Measurements from ENCODE around the gene TRIM46. TPM values are rescaled to one million over a fixed set of nuclear protein-coding genes. Genes with fewer than 3 reads are reported as not detected.
A peak's percentile ranks its signal among the peaks of the same experiment; 100 is the strongest.
"Not testable (repeated sequence)": the region's sequence is repeated elsewhere in the genome, so short reads cannot be mapped to it uniquely, and the experiment has no call there.

The TRIM46 gene
- total and polyA plus RNA-seq, 10 donors = 0.35 to 3.6 (median 1.2) TPM

DNA sequence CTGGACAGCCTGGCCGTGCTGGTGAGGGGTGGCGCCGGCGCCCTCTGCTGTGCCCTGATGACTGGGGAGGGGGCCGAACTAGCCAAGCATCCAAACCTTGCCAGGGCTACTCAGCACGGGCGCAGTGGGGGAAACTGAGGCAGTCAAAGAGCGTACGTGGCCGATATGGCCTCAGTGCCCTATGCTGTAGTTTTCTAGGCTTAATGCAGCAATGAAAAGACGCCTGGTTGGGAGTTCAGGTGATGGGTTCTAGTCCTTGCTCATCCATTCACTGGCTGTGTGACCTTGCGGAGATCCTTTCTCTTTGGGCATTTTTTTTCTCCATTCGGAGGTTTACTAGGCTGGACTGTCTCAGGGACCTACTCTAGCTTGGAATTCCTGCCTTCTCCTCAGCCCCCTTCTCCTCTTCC is 35.7 kb downstream of the TRIM46 start:
- peak in 1 of 3 donors; percentile 75 for TF ChIP-seq POLR2AphosphoS5 (IDR thresholded peaks at IDR 0.05)
- TF ChIP-seq, protein P1, sequence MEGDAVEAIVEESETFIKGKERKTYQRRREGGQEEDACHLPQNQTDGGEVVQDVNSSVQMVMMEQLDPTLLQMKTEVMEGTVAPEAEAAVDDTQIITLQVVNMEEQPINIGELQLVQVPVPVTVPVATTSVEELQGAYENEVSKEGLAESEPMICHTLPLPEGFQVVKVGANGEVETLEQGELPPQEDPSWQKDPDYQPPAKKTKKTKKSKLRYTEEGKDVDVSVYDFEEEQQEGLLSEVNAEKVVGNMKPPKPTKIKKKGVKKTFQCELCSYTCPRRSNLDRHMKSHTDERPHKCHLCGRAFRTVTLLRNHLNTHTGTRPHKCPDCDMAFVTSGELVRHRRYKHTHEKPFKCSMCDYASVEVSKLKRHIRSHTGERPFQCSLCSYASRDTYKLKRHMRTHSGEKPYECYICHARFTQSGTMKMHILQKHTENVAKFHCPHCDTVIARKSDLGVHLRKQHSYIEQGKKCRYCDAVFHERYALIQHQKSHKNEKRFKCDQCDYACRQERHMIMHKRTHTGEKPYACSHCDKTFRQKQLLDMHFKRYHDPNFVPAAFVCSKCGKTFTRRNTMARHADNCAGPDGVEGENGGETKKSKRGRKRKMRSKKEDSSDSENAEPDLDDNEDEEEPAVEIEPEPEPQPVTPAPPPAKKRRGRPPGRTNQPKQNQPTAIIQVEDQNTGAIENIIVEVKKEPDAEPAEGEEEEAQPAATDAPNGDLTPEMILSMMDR (IDR thresholded peaks at IDR 0.05 in 8 of 11, conservative IDR thresholded peaks at IDR 0.05 in 3 of 11) = no peak
- no peak for TF ChIP-seq POLR2A (IDR thresholded peaks at IDR 0.05)
- Histone ChIP-seq H3K36me3 (peaks cover 0 to 27% (median 0%) of the 10 kb centered on the region in 6 donors), H3K4me1 (peaks cover 20 to 54% (median 36%) of the 10 kb centered on the region in 6 donors), H3K27ac (peak overlapping the region; percentile 91 to 100 (median 99)), H3K4me3 (peak overlapping the region; percentile 70 to 97 (median 88)), H3K27me3 (replicated peaks in 1 of 7) (no peaks in the 10 kb centered on the region), H3K9me3 (no peaks in the 10 kb centered on the region)
- intact Hi-C loops (cut with DNase I; ENCODE audit: low total_unique reads) = no loop called here
- WGBS, 5 donors = 2 to 5% (median 4%) methylated on average over 11 to 13 of the region's 13 CpGs
- no peak for DNase-seq

DNA sequence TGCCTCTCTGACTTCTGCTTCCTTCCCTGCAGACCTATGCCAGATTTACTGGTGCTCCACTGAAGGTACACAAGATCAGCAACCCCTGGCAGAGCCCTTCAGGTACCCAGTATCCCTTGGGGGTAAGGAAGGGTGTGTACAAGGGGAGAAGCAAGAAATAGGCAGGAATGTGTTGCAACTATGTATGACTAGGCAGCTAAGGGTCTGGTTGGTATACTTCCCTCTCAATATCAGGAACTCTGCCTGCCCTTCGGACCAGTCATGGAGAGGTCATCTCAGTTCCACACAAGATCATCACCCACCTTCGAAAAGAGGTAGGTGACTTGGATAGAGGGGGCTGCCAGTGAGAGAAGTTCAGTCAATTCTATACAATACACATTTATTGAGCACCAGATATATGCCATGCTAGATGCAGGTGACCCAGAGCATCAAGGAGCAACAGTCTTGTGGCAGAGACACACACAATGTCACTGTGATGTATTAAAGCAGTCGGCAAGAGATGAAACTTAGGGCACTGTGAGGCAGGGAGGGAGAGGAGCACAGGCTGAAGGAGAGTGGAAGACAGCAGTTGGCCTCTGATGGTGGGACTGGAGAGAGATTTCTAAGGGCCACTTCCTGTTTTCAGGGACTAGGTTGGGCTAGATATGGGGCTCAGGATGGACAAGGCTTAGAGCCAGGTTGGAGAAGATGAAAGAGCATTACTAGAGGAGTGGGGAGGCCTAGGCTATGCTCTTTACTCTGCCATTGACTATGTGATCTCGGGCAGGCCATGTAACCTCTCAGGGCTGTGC is 36.9 kb downstream of the TRIM46 start:
- H3K27ac ChIP-seq = peak overlapping the region in 7 of 8 donors; percentile 96 to 100 (median 99)
- peaks cover 0 to 38% (median 0%) of the 10 kb centered on the region in 6 donors for H3K36me3 ChIP-seq
- peak overlapping the region in 4 of 8 donors; percentile 7 to 93 (median 23) for H3K4me3 ChIP-seq
- H3K9me3 ChIP-seq = no peaks in the 10 kb centered on the region
- 55 to 84% (median 81%) methylated on average over 4 of the region's 4 CpGs for WGBS, 5 donors
- intact Hi-C loops (cut with DNase I; ENCODE audit: low total_unique reads) = no loop called here
- peaks cover 20 to 60% (median 36%) of the 10 kb centered on the region in 6 donors for H3K4me1 ChIP-seq
- peak; percentile 39 for DNase-seq
- no peaks in the 10 kb centered on the region for H3K27me3 ChIP-seq (replicated peaks in 1 of 7)
- TF ChIP-seq, protein P1 (IDR thresholded peaks at IDR 0.05 in 8 of 11, conservative IDR thresholded peaks at IDR 0.05 in 3 of 11) = no peak
- TF ChIP-seq POLR2A (IDR thresholded peaks at IDR 0.05) = no peak
- peak in 1 of 3 donors; percentile 57 for TF ChIP-seq POLR2AphosphoS5 (IDR thresholded peaks at IDR 0.05)

DNA sequence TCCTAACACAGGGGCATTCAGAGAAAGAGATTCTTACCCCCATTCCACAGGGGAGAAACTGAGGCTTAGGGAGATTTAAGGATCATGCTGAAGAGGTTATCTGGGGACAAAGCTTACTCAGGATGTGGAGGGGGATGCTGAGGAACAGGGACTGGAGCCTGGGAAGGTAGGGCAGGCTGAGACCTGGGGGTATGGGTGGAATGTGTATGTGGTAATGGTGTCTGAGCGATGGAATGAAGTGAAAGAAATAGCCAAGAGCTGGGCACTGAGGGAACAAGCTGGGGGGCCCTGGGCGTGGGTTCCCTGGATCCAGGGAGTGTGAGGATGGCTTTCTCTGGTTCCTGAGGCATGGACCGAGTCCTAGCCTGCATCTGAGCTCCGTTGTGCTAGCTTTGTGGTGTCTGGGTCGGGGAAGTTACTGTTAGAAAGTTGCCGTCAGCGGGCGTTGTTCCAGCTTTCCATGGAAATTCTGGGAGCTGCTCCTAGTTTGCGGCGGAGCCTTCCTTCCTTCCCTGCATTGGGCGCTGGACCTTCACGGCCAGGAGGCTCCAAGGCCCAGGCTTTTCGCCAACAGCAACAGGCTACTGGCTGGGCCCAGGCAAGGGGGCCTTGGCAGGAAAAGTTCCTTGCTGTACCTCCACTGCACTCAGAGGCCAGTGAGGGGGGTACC is 37.9 kb downstream of the TRIM46 start:
- 70 to 89% (median 84%) methylated on average over 12 to 13 of the region's 13 CpGs for WGBS, 5 donors
- H3K27me3 ChIP-seq (replicated peaks in 1 of 7); H3K9me3 ChIP-seq; intact Hi-C loops (cut with DNase I; ENCODE audit: low total_unique reads): not testable (repeated sequence)
- peak overlapping the region in 6 of 8 donors; percentile 96 to 100 (median 99) for H3K27ac ChIP-seq
- DNase-seq = peak; percentile 54
- H3K36me3 ChIP-seq = peaks cover 0 to 48% (median 0%) of the 10 kb centered on the region in 6 donors
- peaks cover 20 to 62% (median 35%) of the 10 kb centered on the region in 6 donors for H3K4me1 ChIP-seq
- H3K4me3 ChIP-seq = peak overlapping the region in 4 of 8 donors; percentile 5 to 93 (median 23)

DNA sequence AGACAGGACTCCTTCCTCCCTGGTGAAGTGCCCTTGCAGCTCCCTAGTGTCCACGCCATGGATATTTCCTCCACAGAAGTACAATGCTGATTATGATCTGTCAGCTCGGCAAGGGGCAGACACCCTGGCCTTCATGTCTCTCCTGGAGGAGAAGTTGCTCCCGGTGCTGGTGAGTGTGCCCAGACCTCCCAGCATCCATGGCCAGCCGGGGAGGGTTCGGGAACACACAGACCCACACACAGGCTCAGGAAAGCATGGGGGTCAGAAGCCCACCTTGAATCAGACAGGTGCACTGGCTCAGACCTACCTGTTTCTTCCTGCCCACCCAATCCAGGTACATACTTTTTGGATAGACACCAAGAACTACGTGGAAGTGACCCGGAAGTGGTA is 38.4 kb downstream of the TRIM46 start:
- peak; percentile 70 for DNase-seq
- 70 to 83% (median 79%) methylated on average over 5 to 7 of the region's 7 CpGs for WGBS, 5 donors
- H3K27ac ChIP-seq = peak overlapping the region in 4 of 8 donors; percentile 11 to 100 (median 99)
- peaks cover 17 to 56% (median 30%) of the 10 kb centered on the region in 6 donors for H3K4me1 ChIP-seq
- H3K27me3 ChIP-seq (replicated peaks in 1 of 7); intact Hi-C loops (cut with DNase I; ENCODE audit: low total_unique reads); H3K9me3 ChIP-seq: not testable (repeated sequence)
- peaks cover 0 to 50% (median 0%) of the 10 kb centered on the region in 6 donors for H3K36me3 ChIP-seq
- H3K4me3 ChIP-seq = peak overlapping the region in 2 of 8 donors; percentile 24 to 93

DNA sequence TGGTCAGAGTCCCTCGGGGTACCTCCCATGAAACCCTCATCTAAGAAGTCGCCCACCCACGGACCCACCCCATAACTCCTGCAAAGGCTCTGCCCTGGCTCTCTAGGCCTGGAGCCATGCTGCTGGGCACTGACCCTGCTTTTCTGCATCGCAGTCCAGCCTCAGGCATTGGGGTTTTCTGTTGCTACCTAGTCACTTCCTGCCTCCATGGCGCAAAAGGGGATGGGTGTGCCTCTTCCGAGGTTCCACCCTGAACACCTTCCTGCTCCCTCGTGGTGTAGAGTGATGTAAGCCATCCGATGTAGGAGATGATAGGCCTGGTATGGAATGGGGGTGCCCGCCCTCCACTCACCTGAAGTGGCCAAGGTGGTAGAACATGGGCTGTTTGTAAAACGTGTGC is 41.1 kb downstream of the TRIM46 start:
- Histone ChIP-seq H3K4me1 (peaks cover under 1 to 44% (median 14%) of the 10 kb centered on the region in 6 donors), H3K27ac (peak overlapping the region in 5 of 8 donors; percentile 22 to 70 (median 45)), H3K36me3 (peaks cover 0 to 50% (median 0%) of the 10 kb centered on the region in 6 donors)
- 57 to 85% (median 69%) methylated on average over 3 to 9 of the region's 10 CpGs for WGBS, 5 donors
- intact Hi-C loops (cut with DNase I; ENCODE audit: low total_unique reads); H3K9me3 ChIP-seq; H3K4me3 ChIP-seq; DNase-seq; H3K27me3 ChIP-seq (replicated peaks in 1 of 7): not testable (repeated sequence)
